Thymus (tissue), 11 donors: ENCODE data around the gene C9orf50. TPM values are rescaled to one million over a fixed set of nuclear protein-coding genes. Genes with fewer than 3 reads are reported as not detected.
A peak's percentile ranks its signal among the peaks of the same experiment; 100 is the strongest.
"Not testable (repeated sequence)": the region's sequence is repeated elsewhere in the genome, so short reads cannot be mapped to it uniquely, and the experiment has no call there.

Source experiments
- DNase-seq, 9 donors: peaks; one replicate each; pipeline ENCODE4 v3.0.0-alpha.2; 2013; ENCODE audit warnings: low spot score in 9 of 9, low read depth in 6 of 9, missing footprints in 1 of 9
- H3K27ac ChIP-seq, 2 donors: one replicate each; pipeline ENCODE4 v1.5.1; 2013; ENCODE audit warnings: control low read depth in 1 of 2, low read depth in 1 of 2, low read length in 1 of 2, mild to moderate bottlenecking in 1 of 2, moderate library complexity in 1 of 2
- H3K27me3 ChIP-seq, 2 donors: one replicate each; pipeline ENCODE4 v1.5.1; 2013; ENCODE audit warnings: low read length in 1 of 2; ENCODE audit not compliant: control insufficient read depth in 2 of 2, insufficient read depth in 1 of 2
- H3K36me3 ChIP-seq, 2 donors: one replicate each; pipeline ENCODE4 v1.5.1; 2013; ENCODE audit warnings: low read length in 1 of 2, mild to moderate bottlenecking in 1 of 2, moderate library complexity in 1 of 2; ENCODE audit not compliant: control insufficient read depth in 2 of 2, insufficient read depth in 2 of 2
- H3K4me1 ChIP-seq, 2 donors: one replicate each; pipeline ENCODE4 v1.5.1; 2013; ENCODE audit warnings: low read length in 2 of 2; ENCODE audit not compliant: control insufficient read depth in 2 of 2, insufficient read depth in 2 of 2
- H3K4me3 ChIP-seq, 2 donors: one replicate each; pipeline ENCODE4 v1.5.1; 2013; ENCODE audit warnings: low read length in 2 of 2, control low read depth in 1 of 2, mild to moderate bottlenecking in 1 of 2
- H3K9me3 ChIP-seq, 2 donors: one replicate each; pipeline ENCODE4 v1.5.1; 2013; ENCODE audit warnings: low read length in 1 of 2, mild to moderate bottlenecking in 1 of 2; ENCODE audit not compliant: control insufficient read depth in 2 of 2, insufficient read depth in 1 of 2
- WGBS: extraction: QIAGEN DNeasy Blood & Tissue Kit; methylation state at CpG from one replicate; pipeline ENCODE4 v1.1.7; 2013; 5-methylcytosine and 5-hydroxymethylcytosine counted together
- polyA plus RNA-seq: library from polyadenylated mRNA; stranded (reverse); fragments of 200-250 nt; gene quantifications from one replicate; pipeline ENCODE4 v1.2.3, GENCODE V29; 2013
- total RNA-seq: library from RNA; stranded (reverse); fragments of 120-200 nt; gene quantifications from one replicate; pipeline ENCODE4 v1.2.4, GENCODE V29; 2013
- donor health status: healthy.

C9orf50 gene
- total and polyA plus RNA-seq, 2 donors, result 0.05 to 0.23 TPM

- DNase-seq, result peak in 1 of 9 donors; percentile 11
- no peaks in the 10 kb centered on the region for H3K4me1 ChIP-seq
- WGBS, result 14% methylated on average over 36 of the region's 36 CpGs
- H3K27ac ChIP-seq, result no peak overlapping the region
- H3K36me3 ChIP-seq, result no peaks in the 10 kb centered on the region
- H3K27me3 ChIP-seq, result peaks cover 40 to 80% of the 10 kb centered on the region in 2 donors
- H3K9me3 ChIP-seq, result no peaks in the 10 kb centered on the region
- peak overlapping the region in 1 of 2 donors; percentile 36 for H3K4me3 ChIP-seq
Measured at GRCh38 chr9:129664746-129665388, 44.0 kb upstream of the C9orf50 start.

DNA sequence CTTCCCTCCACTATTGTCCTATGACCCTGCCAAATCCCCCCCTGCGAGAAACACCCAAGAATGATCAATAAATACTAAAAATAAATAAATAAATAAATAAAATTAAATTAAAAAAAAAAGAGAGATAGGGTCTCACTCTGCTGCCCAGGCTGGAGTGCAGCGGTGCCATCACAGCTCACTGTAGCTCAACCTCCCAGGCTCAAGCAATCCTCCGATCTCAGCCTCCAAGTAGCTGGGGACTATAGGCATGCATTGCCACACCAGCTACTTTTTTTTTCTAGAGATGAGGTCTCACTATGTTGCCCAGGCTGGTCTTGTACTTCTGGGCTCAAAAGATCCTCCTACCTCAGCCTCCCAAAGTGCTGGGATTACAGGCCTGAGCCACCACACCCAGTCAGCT, 41.3 kb upstream of the C9orf50 start:
- H3K27ac ChIP-seq, H3K4me3 ChIP-seq, H3K9me3 ChIP-seq, H3K36me3 ChIP-seq, DNase-seq, H3K4me1 ChIP-seq: not testable (repeated sequence)
- 64% methylated on average over 3 of the region's 3 CpGs for WGBS
- H3K27me3 ChIP-seq, result peaks cover 31 to 56% of the 10 kb centered on the region in 2 donors

DNA sequence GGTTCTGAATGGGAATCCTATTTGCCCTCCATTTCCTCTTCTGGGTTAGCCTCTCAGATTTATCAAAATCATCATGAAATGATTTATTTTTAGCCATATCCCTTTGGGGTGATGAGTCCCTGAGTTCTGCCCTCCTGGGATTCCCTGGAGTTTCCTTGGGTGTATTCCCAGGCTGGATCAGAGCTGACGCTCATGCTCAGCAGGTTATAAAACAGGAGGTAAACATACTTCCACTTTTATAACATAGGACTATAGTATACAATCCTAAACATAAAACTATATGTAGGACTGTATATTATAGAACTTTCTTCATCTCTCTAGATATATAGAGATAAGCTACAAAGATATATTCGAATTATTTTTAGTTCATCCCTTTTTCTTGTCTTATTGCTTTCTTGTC, 40.1 kb upstream of the C9orf50 start:
- Histone ChIP-seq H3K4me1 (no peaks in the 10 kb centered on the region), H3K36me3 (no peaks in the 10 kb centered on the region), H3K9me3 (no peaks in the 10 kb centered on the region), H3K4me3 (no peak overlapping the region), H3K27ac (no peak overlapping the region), H3K27me3 (peaks cover 20 to 47% of the 10 kb centered on the region in 2 donors)
- DNase-seq, result no peak
- 92% methylated on average over 2 of the region's 2 CpGs for WGBS

GRCh38 chr9:129656795-129657390, 36.0 kb upstream of the C9orf50 start:
- H3K27ac ChIP-seq, result no peak overlapping the region
- no peaks in the 10 kb centered on the region for H3K9me3 ChIP-seq
- DNase-seq, result no peak
- H3K27me3 ChIP-seq, result peaks cover 2 to 40% of the 10 kb centered on the region in 2 donors
- no peaks in the 10 kb centered on the region for H3K4me1 ChIP-seq
- H3K4me3 ChIP-seq, result no peak overlapping the region
- H3K36me3 ChIP-seq, result no peaks in the 10 kb centered on the region
- WGBS, result 92% methylated on average over 12 of the region's 12 CpGs

DNA sequence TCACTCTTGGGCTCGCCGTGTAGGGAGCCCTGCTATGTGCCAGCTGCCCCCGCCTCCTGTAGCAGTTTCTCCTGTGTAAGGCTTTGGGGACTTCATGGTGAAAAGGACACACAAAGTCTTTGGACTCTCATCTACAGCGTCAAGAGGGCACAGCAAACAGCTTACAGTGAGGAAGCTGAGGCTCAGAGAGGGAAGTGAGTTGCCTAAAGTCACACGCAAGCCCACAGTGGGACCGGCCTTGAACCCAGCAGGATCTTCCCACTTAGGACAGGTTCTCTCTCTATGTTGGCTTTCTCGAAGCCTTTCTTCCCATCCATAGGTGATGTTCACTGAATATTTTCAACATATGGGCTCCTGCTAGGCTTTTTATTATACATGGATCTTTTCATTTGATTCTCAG, 34.8 kb upstream of the C9orf50 start:
- DNase-seq, result no peak
- Histone ChIP-seq H3K27me3 (peaks cover 0 to 43% of the 10 kb centered on the region in 2 donors), H3K36me3 (no peaks in the 10 kb centered on the region), H3K9me3 (no peaks in the 10 kb centered on the region), H3K4me3 (no peak overlapping the region), H3K4me1 (no peaks in the 10 kb centered on the region), H3K27ac (no peak overlapping the region)
- 80% methylated on average over 7 of the region's 7 CpGs for WGBS

- 97% methylated on average over 7 of the region's 7 CpGs for WGBS
- H3K27me3 ChIP-seq, result peaks cover 0 to 46% of the 10 kb centered on the region in 2 donors
- no peaks in the 10 kb centered on the region for H3K4me1 ChIP-seq
- H3K4me3 ChIP-seq, result no peak overlapping the region
- DNase-seq, result no peak
- H3K27ac ChIP-seq, result no peak overlapping the region
- H3K9me3 ChIP-seq, result no peaks in the 10 kb centered on the region
- H3K36me3 ChIP-seq, result no peaks in the 10 kb centered on the region
Measured at GRCh38 chr9:129655154-129655553, 34.3 kb upstream of the C9orf50 start.

- no peak for DNase-seq
- WGBS, result 71% methylated on average over 20 of the region's 20 CpGs
- Histone ChIP-seq H3K36me3 (no peaks in the 10 kb centered on the region), H3K27ac (no peak overlapping the region), H3K27me3 (peaks cover 0 to 46% of the 10 kb centered on the region in 2 donors), H3K4me1 (no peaks in the 10 kb centered on the region), H3K9me3 (no peaks in the 10 kb centered on the region), H3K4me3 (no peak overlapping the region)
Measured at GRCh38 chr9:129654554-129655040, 33.7 kb upstream of the C9orf50 start.

DNA sequence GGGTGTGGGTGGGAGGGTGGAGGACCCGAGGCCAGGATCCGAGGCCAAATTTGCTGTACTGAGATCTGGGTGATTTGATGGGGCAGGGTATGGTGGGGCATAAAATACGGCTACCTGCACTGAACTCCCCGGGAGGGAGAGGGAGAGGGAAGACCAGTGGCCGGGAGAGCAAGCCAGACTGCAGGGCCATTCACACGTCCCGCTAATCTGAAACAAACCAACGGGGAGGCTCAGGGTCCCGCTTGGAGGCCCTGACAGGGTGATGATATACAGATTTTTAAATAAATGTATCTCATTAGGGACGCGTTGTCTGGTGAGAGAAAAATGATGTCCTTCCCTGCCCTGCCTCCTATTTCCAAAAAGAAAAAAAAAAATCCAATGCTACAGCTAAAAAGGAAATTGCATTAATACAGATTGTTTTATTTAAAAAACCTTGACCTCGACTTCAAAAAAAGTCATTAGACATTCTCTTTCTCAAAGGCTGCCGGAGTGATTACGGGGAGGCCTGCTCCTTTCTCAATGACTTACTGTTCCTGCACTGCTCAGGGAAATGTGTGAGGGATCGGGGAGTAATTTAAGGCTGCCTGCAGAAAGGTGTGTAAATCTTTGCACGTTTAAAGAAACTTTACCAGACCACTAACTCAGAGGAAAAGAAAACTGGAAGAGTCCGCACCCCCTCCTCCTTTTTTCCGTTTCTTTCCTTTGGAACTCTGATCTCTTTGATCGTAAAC, 33.1 kb upstream of the C9orf50 start:
- Histone ChIP-seq H3K4me1 (no peaks in the 10 kb centered on the region), H3K27me3 (peaks cover 0 to 46% of the 10 kb centered on the region in 2 donors), H3K4me3 (no peak overlapping the region), H3K36me3 (no peaks in the 10 kb centered on the region), H3K27ac (no peak overlapping the region), H3K9me3 (no peaks in the 10 kb centered on the region)
- 79% methylated on average over 19 of the region's 19 CpGs for WGBS
- DNase-seq, result no peak

GRCh38 chr9:129650680-129651235, 29.9 kb upstream of the C9orf50 start:
- WGBS, result 96% methylated on average over 10 of the region's 10 CpGs

More at GRCh38 chr9:129650680-129651235, 29.9 kb upstream of the C9orf50 start:
- no peak overlapping the region for H3K27ac ChIP-seq
- H3K36me3 ChIP-seq, result no peaks in the 10 kb centered on the region
- no peaks in the 10 kb centered on the region for H3K4me1 ChIP-seq
- DNase-seq, result no peak
- peaks cover 0 to 44% of the 10 kb centered on the region in 2 donors for H3K27me3 ChIP-seq
- peaks cover 0 to 4% of the 10 kb centered on the region in 2 donors for H3K9me3 ChIP-seq
- no peak overlapping the region for H3K4me3 ChIP-seq
